SK-N-SH (cell line): ENCODE results near the gene CD93. TPM values are rescaled to one million over a fixed set of nuclear protein-coding genes. Genes with fewer than 3 reads are reported as not detected.

Experiments used
- CTCF ChIA-PET: fragments of 300-600, 350-600 bp; formaldehyde crosslinking; extraction: SDS; loops from one replicate; lab custom pipeline; 2021; lab: Yijun Ruan, JAX
- POLR2A ChIA-PET: fragments of 350-600 bp; sonication (Branson Sonifier 250); formaldehyde crosslinking; extraction: SDS; loops from one replicate; lab custom pipeline; 2020; ENCODE audit warnings: antibody characterized with exemption, inconsistent platforms; lab: Yijun Ruan, JAX
- DNase-seq: peaks from one replicate; pipeline ENCODE4 v3.0.0; 2012
- H2AFZ ChIP-seq: fragments of 200-600 bp; sonication (generic); 2 replicates; pipeline ENCODE4 v1.8.1; 2016; ENCODE audit warnings: antibody characterized with exemption, mild to moderate bottlenecking, low read depth
- H3F3A ChIP-seq: fragments of 200-600 bp; sonication (generic); replicated peaks from 2 replicates; pipeline ENCODE3; 2016; ENCODE audit warnings: antibody characterized with exemption, mild to moderate bottlenecking; ENCODE audit not compliant: insufficient read depth
- H3K27ac ChIP-seq, 2 experiments: fragments of 200-500 bp in 1 of 2; fragments of 200-600 bp in 1 of 2; sonication (Bioruptor generic) in 1 of 2; sonication (generic), shearing (Covaris generic) in 1 of 2; 2 replicates each; pipeline versions ENCODE4 v1.5.1 to v1.6.1; 2014 to 2016; ENCODE audit warnings: low read depth in 2 of 2, inconsistent platforms in 1 of 2, low read length in 1 of 2, mild to moderate bottlenecking in 1 of 2, mixed read lengths in 1 of 2
- H3K27me3 ChIP-seq: fragments of 200-600 bp; sonication (generic), shearing (Covaris generic); 2 replicates; pipeline ENCODE4 v1.6.1; 2016; ENCODE audit warnings: mixed run types; ENCODE audit not compliant: insufficient read depth
- H3K36me3 ChIP-seq, 2 experiments: fragments of 200-500 bp in 1 of 2; fragments of 200-600 bp in 1 of 2; sonication (Bioruptor generic) in 1 of 2; sonication (generic) in 1 of 2; replicated peaks in 1 of 2; 2 replicates each; pipeline versions ENCODE3 to v1.5.1; 2014 to 2016; ENCODE audit warnings: low read length in 1 of 2, mild to moderate bottlenecking in 1 of 2; ENCODE audit not compliant: insufficient read depth in 2 of 2, control insufficient read depth in 1 of 2
- H3K4me1 ChIP-seq, 2 experiments: fragments of 200-500 bp in 1 of 2; fragments of 200-600 bp in 1 of 2; sonication (Bioruptor generic) in 1 of 2; sonication (generic), shearing (Covaris generic) in 1 of 2; 2 replicates each; pipeline versions ENCODE4 v1.5.1 to v1.6.1; 2014 to 2016; ENCODE audit warnings: low read depth in 1 of 2, low read length in 1 of 2, mixed run types in 1 of 2; ENCODE audit not compliant: insufficient read depth in 2 of 2, control insufficient read depth in 1 of 2
- H3K4me2 ChIP-seq: fragments of 200-600 bp; sonication (generic), shearing (Covaris generic); 2 replicates; pipeline ENCODE4 v1.6.1; 2017; ENCODE audit warnings: mixed run types
- H3K4me3 ChIP-seq, 2 experiments: fragments of 200-500 bp in 1 of 2; fragments of 200-600 bp in 1 of 2; sonication (Bioruptor generic) in 1 of 2; sonication (generic), shearing (Covaris generic) in 1 of 2; 2 replicates each; pipeline versions ENCODE4 v1.5.1 to v1.8.1; 2014 to 2016; ENCODE audit warnings: low read depth in 2 of 2, inconsistent platforms in 1 of 2, low read length in 1 of 2, mild to moderate bottlenecking in 1 of 2, mixed read lengths in 1 of 2, moderate library complexity in 1 of 2
- H3K79me2 ChIP-seq: fragments of 200-600 bp; sonication (generic); 2 replicates; pipeline ENCODE4 v1.8.1; 2017; ENCODE audit warnings: mild to moderate bottlenecking; ENCODE audit not compliant: insufficient read depth
- H3K9ac ChIP-seq: fragments of 200-600 bp; sonication (generic); 2 replicates; pipeline ENCODE4 v1.6.1; 2017; ENCODE audit warnings: mixed run types
- H3K9me2 ChIP-seq: fragments of 200-600 bp; sonication (generic); 2 replicates; pipeline ENCODE4 v1.6.1; 2017; ENCODE audit warnings: mixed run types
- H3K9me3 ChIP-seq: fragments of 200-600 bp; sonication (generic); 2 replicates; pipeline ENCODE4 v1.6.1; 2017; ENCODE audit warnings: mixed run types, mild to moderate bottlenecking, moderate library complexity
- H4K20me1 ChIP-seq: fragments of 200-600 bp; sonication (generic); 2 replicates; pipeline ENCODE4 v1.6.1; 2017; ENCODE audit warnings: mild to moderate bottlenecking, mixed run types; ENCODE audit not compliant: insufficient read depth
- CHD2 ChIP-seq: fragments of 150-350 bp; IDR thresholded peaks from 2 replicates; pipeline ENCODE4 v1.6.1; 2018; ENCODE audit warnings: low read length; ENCODE audit not compliant: partially characterized antibody
- CTCF ChIP-seq: fragments of 200-600 bp; sonication (generic); IDR thresholded peaks from 2 replicates; pipeline ENCODE4 v1.6.1; 2017; ENCODE audit warnings: antibody characterized with exemption, mild to moderate bottlenecking, moderate library complexity
- FOSL2 ChIP-seq: IDR thresholded peaks from 2 replicates; pipeline ENCODE4 v1.4.0; 2012; ENCODE audit warnings: low read depth, mild to moderate bottlenecking, moderate library complexity, borderline replicate concordance
- FOXM1 ChIP-seq: IDR thresholded peaks from 2 replicates; pipeline ENCODE4 v1.4.0; 2012; ENCODE audit warnings: low read depth, mild to moderate bottlenecking
- GABPA ChIP-seq: IDR thresholded peaks from 2 replicates; pipeline ENCODE4 v1.4.0; 2012; ENCODE audit warnings: low read depth, mild to moderate bottlenecking
- GATA2 ChIP-seq: sonication (generic); formaldehyde crosslinking; IDR thresholded peaks from 2 replicates; pipeline ENCODE4 v1.5.0; 2020; ENCODE audit warnings: mild to moderate bottlenecking, missing genetic modification reagents
- JUND ChIP-seq: IDR thresholded peaks from 2 replicates; pipeline ENCODE4 v1.4.0; 2012
- MEF2A ChIP-seq: IDR thresholded peaks from 2 replicates; pipeline ENCODE4 v1.4.0; 2012; ENCODE audit warnings: low read depth, borderline replicate concordance
- MXI1 ChIP-seq: IDR thresholded peaks from 2 replicates; pipeline ENCODE4 v1.6.1; 2012; ENCODE audit warnings: mild to moderate bottlenecking, low read depth, low read length, improper control_type of control experiment
- NFIC ChIP-seq: IDR thresholded peaks from 2 replicates; pipeline ENCODE4 v1.4.0; 2012; ENCODE audit warnings: borderline replicate concordance
- NRF1 ChIP-seq: IDR thresholded peaks from 2 replicates; pipeline ENCODE4 v1.6.1; 2012; ENCODE audit warnings: low read depth, mild to moderate bottlenecking, low read length
- PBX3 ChIP-seq: IDR thresholded peaks from 2 replicates; pipeline ENCODE4; 2012
- RFX5 ChIP-seq: IDR thresholded peaks from 2 replicates; pipeline ENCODE4 v1.6.1; 2012; ENCODE audit warnings: mild to moderate bottlenecking, improper control_type of control experiment, low read length
- TCF12 ChIP-seq: IDR thresholded peaks from 2 replicates; pipeline ENCODE4 v1.4.0; 2012
- USF1 ChIP-seq: IDR thresholded peaks from 2 replicates; pipeline ENCODE4 v1.4.0; 2012; ENCODE audit warnings: low read depth, borderline replicate concordance
- YY1 ChIP-seq: IDR thresholded peaks from 2 replicates; pipeline ENCODE4 v1.4.0; 2012; ENCODE audit warnings: low read depth, mild to moderate bottlenecking
- WGBS: methylation state at CpG from one replicate; pipeline ENCODE4 v1.1.6; 2017; ENCODE audit warnings: low lambda C conversion rate; 5-methylcytosine and 5-hydroxymethylcytosine counted together
- polyA plus RNA-seq, 3 experiments: library from polyadenylated mRNA; depleted of rRNA; stranded (reverse); fragments of >200 nt; gene quantifications; 2 replicates each; pipeline ENCODE4 v1.2.3, GENCODE V29; 2012

The CD93 gene
- polyA plus RNA-seq, 1 of the 3 experiments (the other 2 are of a cell fraction), result 0.03 TPM

- WGBS, result 21% methylated on average over 2 of the region's 3 CpGs
- Histone ChIP-seq H4K20me1 (no peaks in the 10 kb centered on the region), H3K79me2 (no peaks in the 10 kb centered on the region), H3K4me1 (no peaks in the 10 kb centered on the region), H3K4me2 (no peak overlapping the region), H3K9me2 (no peaks in the 10 kb centered on the region), H3K4me3 (no peak overlapping the region), H2AFZ (no peak overlapping the region), H3K9me3 (no peaks in the 10 kb centered on the region), H3K27ac (no peak overlapping the region), H3F3A (no peaks in the 10 kb centered on the region), H3K9ac (no peak overlapping the region), H3K36me3 (no peaks in the 10 kb centered on the region), H3K27me3 (peaks cover 57% of the 10 kb centered on the region; the same call in 1 of the 2 replicates)
- TF ChIP-seq YY1, result no peak
- no peak for TF ChIP-seq GABPA
- no peak for TF ChIP-seq FOXM1
- TF ChIP-seq MEF2A, result no peak
- TF ChIP-seq RFX5, result no peak
- CTCF ChIA-PET, result no interaction called here
- POLR2A ChIA-PET, result no interaction called here
- DNase-seq, result no peak
Measured at GRCh38 chr20:23108871-23109270, 22.7 kb upstream of the CD93 start.

- H3K9me3 ChIP-seq, result no peaks in the 10 kb centered on the region
- peaks cover 62% of the 10 kb centered on the region; the same call in 1 of the 2 replicates for H3K27me3 ChIP-seq
- H3K36me3 ChIP-seq, result no peaks in the 10 kb centered on the region
- DNase-seq, result no peak
- CTCF ChIA-PET, result no interaction called here
- H3K79me2 ChIP-seq, result no peaks in the 10 kb centered on the region
- no peak overlapping the region for H3K4me3 ChIP-seq
- H2AFZ ChIP-seq, result no peak overlapping the region
- WGBS, result 8% methylated on average over 3 of the region's 3 CpGs
- H3K27ac ChIP-seq, result no peak overlapping the region
- POLR2A ChIA-PET, result no interaction called here
- H3K4me2 ChIP-seq, result no peak overlapping the region
- no peak overlapping the region for H3K9ac ChIP-seq
- no peaks in the 10 kb centered on the region for H3F3A ChIP-seq
- H4K20me1 ChIP-seq, result no peaks in the 10 kb centered on the region
- no peak for TF ChIP-seq JUND
- no peak for TF ChIP-seq RFX5
- TF ChIP-seq TCF12, result no peak
- no peak for TF ChIP-seq USF1
- no peak for TF ChIP-seq NRF1
- no peak for TF ChIP-seq MXI1
- no peak for TF ChIP-seq YY1
- TF ChIP-seq CHD2, result no peak
- TF ChIP-seq FOSL2, result no peak
- no peak for TF ChIP-seq GATA2 (CRISPR knock-in tag)
- no peak for TF ChIP-seq CTCF
- TF ChIP-seq PBX3, result no peak
- TF ChIP-seq NFIC, result no peak
- TF ChIP-seq, all 33 proteins: peak for 0
- H3K4me1 ChIP-seq, result no peaks in the 10 kb centered on the region
- no peaks in the 10 kb centered on the region for H3K9me2 ChIP-seq
Measured at GRCh38 chr20:23107466-23107865, 21.3 kb upstream of the CD93 start.
